HG02970 (cell line): Measurements from ENCODE around the gene HBQ1.
"Not testable (repeated sequence)": the region's sequence is repeated elsewhere in the genome, so short reads cannot be mapped to it uniquely, and the experiment has no call there.

Experiments used
- ATAC-seq: cut with Tn5 transposase; IDR thresholded peaks from one replicate; pipeline ENCODE4 v1.9.1; 2021; ENCODE audit warnings: mild to moderate bottlenecking, moderate library complexity, moderate number of reproducible peaks; ENCODE audit not compliant: unreplicated experiment, low FRiP score

The HBQ1 gene

DNA sequence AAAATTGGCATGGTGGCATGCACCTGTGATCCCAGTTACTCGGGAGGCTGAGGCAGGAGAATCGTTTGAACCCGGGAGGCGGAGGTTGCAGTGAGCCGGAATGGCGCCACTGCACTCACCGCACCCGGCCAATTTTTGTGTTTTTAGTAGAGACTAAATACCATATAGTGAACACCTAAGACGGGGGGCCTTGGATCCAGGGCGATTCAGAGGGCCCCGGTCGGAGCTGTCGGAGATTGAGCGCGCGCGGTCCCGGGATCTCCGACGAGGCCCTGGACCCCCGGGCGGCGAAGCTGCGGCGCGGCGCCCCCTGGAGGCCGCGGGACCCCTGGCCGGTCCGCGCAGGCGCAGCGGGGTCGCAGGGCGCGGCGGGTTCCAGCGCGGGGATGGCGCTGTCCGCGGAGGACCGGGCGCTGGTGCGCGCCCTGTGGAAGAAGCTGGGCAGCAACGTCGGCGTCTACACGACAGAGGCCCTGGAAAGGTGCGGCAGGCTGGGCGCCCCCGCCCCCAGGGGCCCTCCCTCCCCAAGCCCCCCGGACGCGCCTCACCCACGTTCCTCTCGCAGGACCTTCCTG is at the start of gene HBQ1:
Gene HBQ1, plus strand, starts transcription at position 359 of the 575 bp plus-strand sequence. Its CDS starts 28 bp downstream, at position 387.
- no peak for ATAC-seq

DNA sequence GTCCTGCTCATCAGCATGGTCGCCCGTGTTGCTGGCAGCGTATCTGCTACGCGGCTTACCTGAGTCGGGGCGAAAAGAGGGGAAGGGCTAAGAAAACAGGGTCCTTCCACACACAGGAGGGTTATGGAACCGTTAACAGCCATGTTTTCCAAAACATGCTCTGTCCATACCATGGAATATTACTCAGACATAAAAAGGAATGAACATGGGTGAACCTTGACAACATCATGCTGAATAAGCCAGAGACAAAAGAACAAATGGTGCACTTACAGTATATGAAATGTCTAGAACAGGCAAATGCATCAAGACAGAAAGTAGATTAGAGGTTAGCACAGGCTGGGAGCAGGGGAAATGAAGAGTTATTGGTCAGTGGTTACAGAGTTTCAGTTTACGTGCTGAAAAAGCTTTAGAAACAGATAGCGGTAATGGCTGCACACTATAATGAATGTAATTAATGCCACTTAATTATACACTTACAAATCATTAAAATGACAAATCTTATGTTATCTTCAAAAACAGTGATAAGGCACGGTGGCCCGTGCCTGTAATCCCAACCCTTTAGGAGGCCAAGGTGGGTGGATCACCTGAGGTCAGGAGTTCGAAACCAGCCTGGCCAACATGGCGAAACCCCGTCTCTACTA is 49.6 kb upstream of the HBQ1 start:
- ATAC-seq, result no peak

DNA sequence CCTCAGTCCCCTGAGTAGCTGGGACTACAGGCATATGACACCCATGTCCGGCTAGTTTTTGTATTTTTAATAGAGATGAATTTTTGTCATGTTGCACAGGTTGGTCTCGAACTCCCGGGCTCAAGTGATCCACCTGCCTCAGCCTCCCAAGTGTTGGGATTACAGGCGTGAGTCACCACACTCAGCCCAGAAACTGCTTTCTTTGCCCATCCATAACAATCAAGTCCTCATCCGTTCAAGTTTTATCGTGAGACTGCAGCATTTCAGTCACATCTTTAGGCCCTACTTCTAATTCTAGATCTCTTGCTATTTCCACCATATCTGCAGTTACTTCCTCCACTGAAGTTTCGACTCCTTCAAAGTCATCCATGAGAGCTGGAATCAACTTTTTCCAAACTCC is 48.1 kb upstream of the HBQ1 start:
- ATAC-seq, result no peak

DNA sequence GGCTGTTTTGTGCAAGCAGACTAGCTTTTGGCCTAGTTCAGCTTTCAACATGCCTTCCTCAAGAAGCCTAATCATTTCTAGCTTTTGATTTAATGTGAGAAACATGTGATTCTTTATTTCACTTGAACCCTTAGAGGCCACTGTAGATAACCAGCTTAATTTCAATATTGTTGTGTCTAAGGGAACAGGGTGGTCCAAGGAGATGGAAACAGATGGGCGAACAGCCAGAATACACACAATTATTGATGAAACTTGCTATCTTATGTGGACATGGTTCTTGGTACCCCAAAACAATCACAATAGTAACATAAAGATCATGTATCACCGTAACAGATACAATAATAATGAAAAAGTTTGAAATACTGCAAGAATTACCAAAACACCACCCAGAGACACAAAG is 46.5 kb upstream of the HBQ1 start:
- ATAC-seq, result no peak

DNA sequence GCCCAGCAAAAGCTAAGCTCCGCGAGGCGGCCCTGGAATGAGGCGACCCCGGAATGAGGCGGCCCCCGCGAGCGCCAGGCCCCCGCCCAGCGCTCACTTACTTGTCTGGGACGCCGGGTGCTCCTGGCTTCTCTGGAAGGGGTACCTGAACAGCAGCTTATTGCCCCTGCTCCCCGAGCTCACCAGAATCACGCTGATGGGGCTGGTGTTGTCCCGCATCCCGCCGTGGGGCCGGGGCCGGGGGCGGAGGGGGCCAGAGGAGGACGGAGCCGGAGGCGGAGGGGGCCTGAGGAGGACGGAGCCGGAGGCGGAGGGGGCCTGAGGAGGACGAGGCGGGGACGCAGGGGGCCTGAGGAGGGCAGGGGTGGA is 42.2 kb upstream of the HBQ1 start:
- no peak for ATAC-seq

DNA sequence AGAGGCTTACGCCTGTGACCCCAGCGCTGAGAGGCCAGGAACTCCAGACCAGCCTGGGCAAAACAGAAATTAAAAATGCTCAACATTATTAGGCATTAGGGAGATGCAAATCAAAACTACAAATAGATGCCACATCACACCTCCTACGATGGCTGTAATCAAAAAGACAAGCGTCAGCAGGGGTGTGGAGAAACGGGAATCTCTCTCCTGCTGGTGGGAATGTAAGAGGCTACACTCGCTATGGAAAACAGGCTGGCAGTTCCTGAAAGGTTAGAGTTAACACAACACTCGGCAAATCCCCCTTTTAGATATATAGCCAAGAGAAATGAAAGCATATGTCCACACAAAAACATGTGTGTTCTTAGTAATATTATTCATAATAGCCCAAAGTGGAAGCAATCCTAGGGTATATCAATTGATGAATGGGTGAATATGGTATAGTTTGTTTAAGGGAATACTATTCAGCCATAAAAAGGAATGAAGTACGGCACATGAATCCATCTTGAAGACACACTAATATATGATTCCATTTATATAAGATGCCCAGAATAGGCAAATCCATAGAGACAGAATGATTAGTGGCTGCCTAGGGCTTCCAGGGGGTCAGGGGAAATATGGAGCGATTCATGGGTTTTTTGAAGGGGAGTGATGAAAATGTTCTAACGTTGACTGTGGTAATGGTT is 39.9 kb upstream of the HBQ1 start:
- no peak for ATAC-seq

DNA sequence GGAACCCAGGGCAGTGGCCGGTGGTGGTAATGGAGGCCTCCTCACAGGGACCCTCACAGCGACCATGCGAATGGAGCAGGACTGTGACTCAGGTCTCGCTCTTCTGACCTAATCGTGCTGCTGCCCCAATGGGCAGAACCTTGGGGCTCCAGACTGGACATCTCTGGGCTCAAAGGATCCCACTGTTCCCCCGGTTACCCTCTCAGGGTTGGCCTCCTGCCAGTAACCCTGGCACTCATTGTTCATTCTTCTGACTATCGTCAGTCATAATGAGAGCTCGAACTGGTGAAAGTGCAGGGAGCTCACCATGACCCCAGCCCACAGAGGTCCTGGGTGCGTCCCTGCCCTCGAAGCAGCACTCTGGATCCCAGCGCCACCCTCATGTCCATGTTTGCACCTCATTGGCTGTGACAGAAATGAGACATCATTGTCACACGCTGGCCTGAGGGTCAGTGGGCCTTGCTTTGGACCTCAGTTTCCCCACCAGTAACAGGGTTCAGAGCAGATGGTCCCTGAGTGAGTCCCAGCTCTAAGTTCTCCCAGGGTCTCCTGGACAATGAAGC is 37.8 kb upstream of the HBQ1 start:
- ATAC-seq, result no peak

DNA sequence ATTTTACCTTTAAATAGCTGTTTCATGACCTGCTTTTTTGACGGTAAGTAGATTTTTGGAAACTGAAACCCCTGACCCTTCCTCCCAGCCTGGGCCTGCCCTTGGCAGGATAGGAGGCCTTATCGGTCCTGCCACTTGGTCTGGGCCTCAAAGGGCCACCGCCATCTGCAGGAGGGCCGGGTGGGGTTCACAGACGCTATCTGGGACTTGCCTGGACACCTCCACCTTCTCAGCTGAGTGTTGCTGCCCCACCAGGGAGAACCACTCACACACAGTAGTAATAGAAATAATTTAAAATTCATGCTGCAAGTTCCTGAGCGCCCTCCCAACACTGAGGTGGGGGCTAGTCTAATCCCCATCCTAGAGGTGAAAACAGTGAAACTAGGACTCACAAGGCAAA is 37.2 kb upstream of the HBQ1 start:
- no peak for ATAC-seq

DNA sequence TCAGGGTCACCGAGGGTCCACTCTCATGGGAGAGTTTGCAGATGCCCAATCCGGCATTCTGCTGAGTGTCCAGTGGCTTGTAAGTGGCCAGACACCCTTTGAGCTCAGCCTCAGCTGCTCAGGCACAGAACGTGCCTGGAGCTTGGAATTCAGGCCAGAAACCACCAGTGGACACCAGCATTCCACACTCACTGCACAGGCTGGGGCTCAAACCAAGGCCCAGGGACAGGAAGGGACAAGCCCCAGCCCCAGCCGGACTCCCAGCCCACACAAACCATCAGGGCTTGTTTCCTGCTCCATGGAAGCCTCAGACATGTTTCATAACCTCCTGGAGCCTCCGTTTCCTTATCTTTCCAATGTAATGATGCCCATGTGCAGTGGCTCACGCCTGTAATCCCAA is 36.8 kb upstream of the HBQ1 start:
- ATAC-seq, result no peak

DNA sequence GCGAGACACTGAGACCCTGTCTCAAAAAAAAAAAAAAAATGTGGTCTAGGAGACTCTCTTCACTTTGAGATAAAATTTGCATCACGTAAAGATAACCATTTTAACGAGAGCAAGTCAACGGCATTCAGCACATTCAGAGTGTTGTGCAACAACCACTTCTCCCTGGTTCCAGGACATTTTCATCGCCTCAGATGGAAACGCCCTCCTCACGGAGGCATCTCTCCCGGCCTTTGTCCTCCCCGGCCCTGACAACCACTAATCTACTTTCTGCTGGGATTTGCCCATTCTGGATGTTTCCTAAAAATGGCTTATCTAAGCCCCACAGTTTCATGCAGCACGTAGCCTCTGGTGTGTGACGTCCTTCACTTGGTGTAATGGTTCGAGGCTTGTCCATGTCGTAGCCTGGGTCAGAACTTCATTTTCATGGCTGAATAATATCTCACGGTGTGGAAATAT is 35.4 kb upstream of the HBQ1 start:
- no peak for ATAC-seq

DNA sequence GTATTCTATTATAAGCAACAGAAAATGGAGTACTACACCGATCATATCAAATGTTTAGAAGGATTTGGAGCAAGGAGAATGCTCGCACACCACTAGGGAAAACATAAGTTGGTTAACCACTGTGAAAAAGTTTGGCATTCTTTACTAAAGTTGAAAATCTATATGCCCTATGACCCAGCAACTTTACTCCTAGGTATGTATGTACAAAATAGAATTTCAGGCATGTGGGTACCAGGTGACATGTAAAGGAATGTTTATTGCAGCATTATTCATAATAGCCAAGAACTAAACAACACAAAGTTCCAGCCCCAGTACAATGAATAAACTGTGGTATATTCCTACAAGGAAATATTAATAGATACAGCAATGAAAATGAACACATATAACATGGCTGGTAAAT is 33.6 kb upstream of the HBQ1 start:
- ATAC-seq, result no peak

DNA sequence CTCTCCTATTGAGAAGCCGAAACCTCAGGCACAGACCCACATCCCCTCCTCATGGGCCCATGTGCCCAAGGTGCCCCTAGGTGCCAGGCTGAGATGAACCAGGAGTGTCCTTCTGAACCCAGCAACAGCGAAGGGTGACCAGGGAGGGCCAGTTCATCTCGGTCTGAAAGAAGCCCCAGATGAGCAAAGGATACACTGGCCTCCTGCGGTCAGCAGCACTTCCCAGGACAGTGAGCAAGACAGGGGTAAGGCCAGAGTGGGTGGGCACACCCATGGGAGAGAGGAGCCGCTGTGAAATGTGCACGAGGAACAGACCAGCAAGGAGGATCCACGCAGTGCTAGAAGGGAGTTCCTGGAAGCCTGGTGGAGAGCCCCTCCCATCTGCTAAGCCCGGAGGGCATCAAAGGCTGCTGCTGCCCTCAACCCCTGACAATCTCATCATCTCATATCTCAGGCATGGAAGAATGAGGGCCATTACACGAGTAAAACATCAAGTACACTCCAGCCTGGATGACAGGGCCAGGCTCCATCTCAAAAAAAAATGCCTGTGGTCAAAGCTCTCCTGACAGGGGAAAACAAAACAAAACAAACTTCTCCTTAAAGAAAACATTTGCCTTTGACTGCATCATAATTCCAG is 31.1 kb upstream of the HBQ1 start:
- ATAC-seq, result no peak

DNA sequence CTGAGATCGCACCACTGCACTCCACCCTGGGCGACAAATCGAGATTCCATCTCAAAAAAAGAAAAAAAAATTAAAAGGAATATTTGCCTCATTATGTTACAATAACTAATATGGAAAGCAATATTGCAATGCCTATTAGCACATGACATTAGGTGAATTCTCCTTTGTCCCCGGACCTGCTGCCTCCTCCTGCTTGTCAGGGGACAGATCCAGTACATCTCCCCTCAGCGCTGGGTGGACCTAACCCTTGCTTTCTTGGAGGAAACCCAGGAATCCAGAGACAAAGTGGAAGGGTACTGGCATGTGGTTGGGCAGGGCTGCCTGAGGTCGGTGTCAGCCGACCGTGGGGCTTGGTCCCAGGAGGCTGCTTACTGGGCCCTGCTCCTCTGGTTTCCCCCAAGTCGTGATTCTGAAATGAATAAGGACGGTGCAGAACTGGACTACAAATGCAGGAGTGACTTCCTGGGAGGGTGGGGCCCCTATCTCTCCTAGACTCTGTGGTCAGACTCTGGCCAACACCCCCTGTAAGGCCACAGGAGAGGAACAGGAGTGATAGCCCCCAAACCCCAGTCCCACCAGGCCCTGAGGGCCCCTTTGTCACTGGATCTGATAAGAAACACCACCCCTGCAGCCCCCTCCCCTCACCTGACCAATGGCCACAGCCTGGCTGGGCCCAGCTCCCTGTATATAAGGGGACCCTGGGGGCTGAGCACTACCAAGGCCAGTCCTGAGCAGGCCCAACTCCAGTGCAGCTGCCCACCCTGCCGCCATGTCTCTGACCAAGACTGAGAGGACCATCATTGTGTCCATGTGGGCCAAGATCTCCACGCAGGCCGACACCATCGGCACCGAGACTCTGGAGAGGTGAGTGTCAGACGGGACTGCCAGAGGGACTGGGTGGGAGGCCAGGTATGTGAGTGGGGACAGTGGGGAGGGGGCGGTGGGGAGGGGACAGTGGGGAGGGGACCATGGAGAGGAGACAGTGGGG is 27.8 kb upstream of the HBQ1 start, which contains the start of gene HBZ:
Gene HBZ, plus strand, starts transcription at position 504 of the 988 bp plus-strand sequence. Its CDS starts 266 bp downstream, at position 770.
- ATAC-seq, result no peak

DNA sequence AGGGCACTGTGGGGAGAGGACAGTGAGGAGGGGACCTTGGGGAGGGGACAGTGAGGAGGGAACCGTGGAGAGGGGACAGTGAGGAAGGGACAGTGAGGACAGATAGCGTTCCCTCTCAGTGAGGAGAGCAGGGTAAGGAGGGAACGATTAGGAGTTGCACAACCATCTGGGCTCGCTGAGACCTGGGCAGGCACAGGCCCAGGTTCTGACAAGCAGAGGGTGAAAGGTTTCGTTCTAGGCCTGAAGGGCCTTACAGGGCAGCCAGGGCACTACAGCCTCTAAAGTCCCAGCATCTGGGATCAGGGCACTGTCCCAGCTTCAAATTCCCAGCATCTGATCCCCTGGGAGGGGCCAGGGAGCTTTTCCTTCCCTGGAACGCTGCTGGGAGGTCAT is 27.1 kb upstream of the HBQ1 start:
- not testable (repeated sequence) for ATAC-seq

DNA sequence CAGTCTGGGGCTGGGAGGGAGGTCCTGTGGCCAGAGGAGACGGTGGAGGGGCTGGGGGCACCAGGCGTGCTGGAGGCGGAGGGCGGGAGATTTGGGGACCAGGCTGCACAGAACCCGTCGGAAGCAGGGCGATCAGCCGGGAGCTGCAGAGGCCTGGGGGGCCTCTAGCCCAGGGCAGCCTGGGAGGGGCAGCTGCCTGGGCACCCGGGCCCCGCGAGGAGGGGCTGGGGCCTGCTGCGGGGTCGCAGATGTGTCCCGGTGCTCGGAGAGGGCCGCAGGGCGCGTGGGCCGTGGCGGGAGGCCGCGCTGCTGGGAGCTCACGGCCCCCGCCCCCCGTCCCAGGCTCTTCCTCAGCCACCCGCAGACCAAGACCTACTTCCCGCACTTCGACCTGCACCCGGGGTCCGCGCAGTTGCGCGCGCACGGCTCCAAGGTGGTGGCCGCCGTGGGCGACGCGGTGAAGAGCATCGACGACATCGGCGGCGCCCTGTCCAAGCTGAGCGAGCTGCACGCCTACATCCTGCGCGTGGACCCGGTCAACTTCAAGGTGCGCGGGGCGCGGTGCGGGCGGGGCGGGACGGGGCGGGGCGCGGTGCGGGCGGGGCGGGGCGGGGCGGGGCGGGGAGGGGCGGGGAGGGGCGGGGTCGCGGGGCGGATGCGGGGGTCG is 26.6 kb upstream of the HBQ1 start:
- not testable (repeated sequence) for ATAC-seq

DNA sequence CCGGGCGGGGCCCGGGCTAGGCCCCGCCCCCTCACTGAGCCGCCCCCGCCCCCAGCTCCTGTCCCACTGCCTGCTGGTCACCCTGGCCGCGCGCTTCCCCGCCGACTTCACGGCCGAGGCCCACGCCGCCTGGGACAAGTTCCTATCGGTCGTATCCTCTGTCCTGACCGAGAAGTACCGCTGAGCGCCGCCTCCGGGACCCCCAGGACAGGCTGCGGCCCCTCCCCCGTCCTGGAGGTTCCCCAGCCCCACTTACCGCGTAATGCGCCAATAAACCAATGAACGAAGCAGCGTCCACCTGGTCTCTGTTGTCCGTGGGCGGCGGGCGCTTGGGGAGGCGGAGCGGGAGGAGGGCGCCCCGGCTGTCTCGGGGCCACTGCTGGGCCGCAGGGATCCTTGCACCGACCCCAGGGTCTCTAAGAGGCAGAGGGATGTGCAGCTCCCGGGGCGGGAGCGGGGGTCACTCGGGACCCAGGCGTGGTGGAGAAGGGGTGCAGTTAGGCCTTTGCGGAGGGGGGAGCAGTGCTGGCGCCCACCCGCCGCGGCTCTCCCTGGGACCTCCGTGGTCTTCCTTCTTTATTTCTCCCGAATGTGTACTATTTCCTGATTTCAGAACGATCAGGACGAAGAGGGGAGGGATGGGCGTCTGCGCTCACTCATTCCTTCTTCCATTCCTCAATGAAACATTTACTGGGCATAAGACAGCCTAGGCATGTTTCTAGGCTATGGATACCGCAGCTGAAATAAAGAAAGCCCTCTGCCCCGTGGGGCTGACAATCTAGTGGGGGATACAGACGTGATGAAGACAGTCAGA is 25.8 kb upstream of the HBQ1 start:
- ATAC-seq, result no peak

DNA sequence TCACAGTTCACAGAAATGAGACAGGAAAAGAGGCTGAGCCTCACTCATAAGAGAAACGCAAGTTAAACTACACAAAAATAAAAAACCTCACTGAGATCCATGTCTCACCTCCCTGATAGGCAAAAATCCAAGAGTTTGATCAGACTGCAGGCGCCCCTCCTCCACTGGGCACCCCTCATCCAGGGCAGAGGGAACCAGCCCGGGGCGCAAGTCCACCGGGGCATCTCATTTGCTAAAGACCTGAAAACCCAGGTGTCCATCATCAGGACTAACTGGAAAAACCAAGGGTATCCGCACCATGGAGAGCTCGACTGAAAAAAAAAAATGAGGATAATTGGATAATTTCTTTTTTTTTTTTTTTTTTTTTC is 25.2 kb upstream of the HBQ1 start:
- ATAC-seq, result no peak

DNA sequence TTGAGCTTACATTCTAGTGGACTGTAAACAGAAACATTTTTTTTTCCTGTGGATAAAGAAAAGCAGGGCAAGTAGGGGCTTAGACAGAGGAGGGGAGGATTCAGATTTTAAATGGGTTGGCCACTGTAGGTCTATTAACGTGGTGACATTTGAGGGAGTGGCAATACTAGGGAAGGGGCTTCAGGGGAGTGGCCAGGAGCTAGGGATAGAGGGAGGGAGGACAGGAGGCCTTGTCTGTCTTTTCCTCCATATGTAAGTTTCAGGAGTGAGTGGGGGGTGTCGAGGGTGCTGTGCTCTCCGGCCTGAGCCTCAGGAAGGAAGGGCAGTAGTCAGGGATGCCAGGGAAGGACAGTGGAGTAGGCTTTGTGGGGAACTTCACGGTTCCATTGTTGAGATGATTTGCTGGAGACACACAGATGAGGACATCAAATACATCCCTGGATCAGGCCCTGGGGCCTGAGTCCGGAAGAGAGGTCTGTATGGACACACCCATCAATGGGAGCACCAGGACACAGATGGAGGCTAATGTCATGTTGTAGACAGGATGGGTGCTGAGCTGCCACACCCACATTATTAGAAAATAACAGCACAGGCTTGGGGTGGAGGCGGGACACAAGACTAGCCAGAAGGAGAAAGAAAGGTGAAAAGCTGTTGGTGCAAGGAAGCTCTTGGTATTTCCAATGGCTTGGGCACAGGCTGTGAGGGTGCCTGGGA is 21.0 kb upstream of the HBQ1 start:
- ATAC-seq, result no peak
